Lower leg skin (tissue), 4 donors: ENCODE data around the gene ABTB2. TPM values are rescaled to one million over a fixed set of nuclear protein-coding genes. Genes with fewer than 3 reads are reported as not detected.

ENCODE experiments used
- DNase-seq, 2 donors: peaks; one replicate each; pipeline ENCODE4 v3.0.0-alpha.2; 2019; ENCODE audit warnings: low spot score in 2 of 2
- H3K4me3 ChIP-seq: fragments of 200-600 bp; sonication (generic); 2 replicates; pipeline ENCODE4 v1.5.1; 2017; ENCODE audit warnings: mild to moderate bottlenecking, low read depth; ENCODE audit not compliant: poor library complexity, severe bottlenecking
- POLR2A ChIP-seq, 2 donors: fragments of 450-650 bp; IDR thresholded peaks; one replicate each; pipeline ENCODE4 v1.6.1; 2016 to 2017; ENCODE audit warnings: antibody characterized with exemption in 2 of 2, mild to moderate bottlenecking in 1 of 2, moderate library complexity in 1 of 2
- WGBS, 2 donors: methylation state at CpG; one replicate each; pipeline ENCODE4 v1.1.5; 2018; 5-methylcytosine and 5-hydroxymethylcytosine counted together
- intact Hi-C: fragments of 100-400 bp; cut with DNase I; formaldehyde crosslinking; loops from one replicate; pipeline ENCODE4 v1.15.0; 2023; ENCODE audit warnings: low total_unique reads
- total RNA-seq, 4 donors: library from RNA; depleted of rRNA; stranded (reverse); fragments of >200 nt; gene quantifications; one replicate each; pipeline ENCODE4 v1.1.0, GENCODE V29; 2016
- TF ChIP-seq, protein P1 (sequence below), 3 donors: fragments of 450-650 bp; IDR thresholded peaks; one replicate each; pipeline ENCODE4 v1.5.1; 2016; ENCODE audit warnings: antibody characterized with exemption in 3 of 3, mild to moderate bottlenecking in 3 of 3, moderate library complexity in 2 of 3

Gene ABTB2
- total RNA-seq, 4 donors from 2014 or later, result 6.1 to 24.2 (median 11.1) TPM

DNA sequence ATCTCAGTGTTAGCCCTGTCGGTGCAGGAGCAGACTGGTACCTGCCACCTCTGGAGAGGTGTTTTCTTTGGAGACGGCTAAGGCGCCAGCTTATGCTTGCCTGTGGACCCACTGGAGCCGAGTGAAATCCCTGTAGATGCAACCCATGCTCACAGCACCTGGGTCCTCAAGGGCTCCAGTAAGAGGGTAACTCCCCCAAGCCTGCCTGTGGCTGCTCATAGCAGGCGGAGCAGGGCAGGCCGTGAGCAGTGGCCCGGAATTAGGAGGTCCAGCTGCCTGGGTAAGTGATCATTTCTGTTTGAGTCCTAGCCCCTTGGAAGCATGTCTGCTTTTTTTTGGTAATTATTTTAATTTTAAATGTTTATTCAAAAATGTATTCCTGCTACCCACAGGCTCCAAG, 208.5 kb downstream of the ABTB2 start:
- intact Hi-C loops, result no loop called here
- no peak for TF ChIP-seq POLR2A (IDR thresholded peaks at IDR 0.05)
- TF ChIP-seq, protein P1, sequence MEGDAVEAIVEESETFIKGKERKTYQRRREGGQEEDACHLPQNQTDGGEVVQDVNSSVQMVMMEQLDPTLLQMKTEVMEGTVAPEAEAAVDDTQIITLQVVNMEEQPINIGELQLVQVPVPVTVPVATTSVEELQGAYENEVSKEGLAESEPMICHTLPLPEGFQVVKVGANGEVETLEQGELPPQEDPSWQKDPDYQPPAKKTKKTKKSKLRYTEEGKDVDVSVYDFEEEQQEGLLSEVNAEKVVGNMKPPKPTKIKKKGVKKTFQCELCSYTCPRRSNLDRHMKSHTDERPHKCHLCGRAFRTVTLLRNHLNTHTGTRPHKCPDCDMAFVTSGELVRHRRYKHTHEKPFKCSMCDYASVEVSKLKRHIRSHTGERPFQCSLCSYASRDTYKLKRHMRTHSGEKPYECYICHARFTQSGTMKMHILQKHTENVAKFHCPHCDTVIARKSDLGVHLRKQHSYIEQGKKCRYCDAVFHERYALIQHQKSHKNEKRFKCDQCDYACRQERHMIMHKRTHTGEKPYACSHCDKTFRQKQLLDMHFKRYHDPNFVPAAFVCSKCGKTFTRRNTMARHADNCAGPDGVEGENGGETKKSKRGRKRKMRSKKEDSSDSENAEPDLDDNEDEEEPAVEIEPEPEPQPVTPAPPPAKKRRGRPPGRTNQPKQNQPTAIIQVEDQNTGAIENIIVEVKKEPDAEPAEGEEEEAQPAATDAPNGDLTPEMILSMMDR (IDR thresholded peaks at IDR 0.05), result no peak
- no peak overlapping the region for H3K4me3 ChIP-seq
- DNase-seq, result no peak
- 91 to 94% methylated on average over 7 of the region's 7 CpGs for WGBS, 2 donors

DNA sequence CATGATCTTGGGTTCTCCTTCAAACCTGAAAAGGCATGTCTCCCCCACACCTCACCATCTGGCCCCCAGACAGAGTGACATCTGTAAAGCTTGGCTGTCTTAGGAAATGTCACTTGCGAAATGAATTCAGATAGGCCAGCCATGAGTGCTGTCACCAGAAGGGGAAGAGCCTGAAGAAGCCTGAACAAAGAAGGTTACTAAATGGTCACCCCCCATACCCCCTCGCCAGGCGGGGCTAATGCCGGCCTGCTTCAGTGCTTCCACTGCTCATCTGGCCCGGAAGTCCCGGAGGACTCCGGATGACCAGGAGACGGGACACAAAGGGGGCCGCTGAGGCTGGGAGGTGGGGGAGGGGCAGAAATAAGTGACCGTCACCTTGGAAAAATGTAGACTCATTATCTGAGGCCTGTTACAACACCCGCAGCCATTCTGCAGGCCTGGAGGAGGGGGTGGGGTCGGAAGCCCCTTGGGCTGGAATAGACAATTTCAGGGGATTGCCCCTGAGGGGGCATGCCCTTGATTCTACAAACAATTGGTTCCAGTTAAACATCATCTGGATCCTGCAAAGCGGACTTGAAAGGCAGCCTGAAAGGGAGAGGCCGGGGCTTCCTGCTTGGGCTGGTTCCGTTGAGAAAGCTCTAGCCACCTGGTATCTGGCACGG, 209.2 kb downstream of the ABTB2 start:
- H3K4me3 ChIP-seq, result no peak overlapping the region
- TF ChIP-seq POLR2A (IDR thresholded peaks at IDR 0.05), result no peak
- TF ChIP-seq, protein P1 (IDR thresholded peaks at IDR 0.05), result no peak
- no peak for DNase-seq
- intact Hi-C loops, result no loop called here
- 91 to 92% methylated on average over 16 of the region's 16 CpGs for WGBS, 2 donors

DNA sequence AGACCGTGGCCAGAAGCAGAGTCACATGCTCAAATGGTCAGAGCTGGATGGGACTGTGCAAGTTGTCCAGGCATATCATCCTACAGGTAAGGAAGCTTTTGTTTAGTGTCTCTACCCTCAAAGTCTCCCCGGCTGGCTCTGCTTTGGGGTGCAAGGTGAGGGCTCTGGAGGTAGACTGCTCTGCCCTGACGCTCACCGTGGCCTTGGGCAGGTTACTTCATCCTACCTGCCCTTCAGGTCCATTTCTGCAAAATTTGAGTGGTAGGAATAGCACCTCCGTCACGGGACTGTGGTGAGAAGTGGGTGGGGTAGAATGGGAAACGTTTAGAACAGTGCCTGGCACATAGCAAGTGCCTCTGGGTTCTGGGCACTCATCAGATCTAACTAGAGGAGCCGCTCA, 210.2 kb downstream of the ABTB2 start:
- WGBS, 2 donors, result 67 to 82% methylated on average over 8 of the region's 8 CpGs
- DNase-seq, result no peak
- intact Hi-C loops, result no loop called here
- H3K4me3 ChIP-seq, result no peak overlapping the region
- TF ChIP-seq, protein P1 (IDR thresholded peaks at IDR 0.05), result no peak
- TF ChIP-seq POLR2A (IDR thresholded peaks at IDR 0.05), result no peak

DNA sequence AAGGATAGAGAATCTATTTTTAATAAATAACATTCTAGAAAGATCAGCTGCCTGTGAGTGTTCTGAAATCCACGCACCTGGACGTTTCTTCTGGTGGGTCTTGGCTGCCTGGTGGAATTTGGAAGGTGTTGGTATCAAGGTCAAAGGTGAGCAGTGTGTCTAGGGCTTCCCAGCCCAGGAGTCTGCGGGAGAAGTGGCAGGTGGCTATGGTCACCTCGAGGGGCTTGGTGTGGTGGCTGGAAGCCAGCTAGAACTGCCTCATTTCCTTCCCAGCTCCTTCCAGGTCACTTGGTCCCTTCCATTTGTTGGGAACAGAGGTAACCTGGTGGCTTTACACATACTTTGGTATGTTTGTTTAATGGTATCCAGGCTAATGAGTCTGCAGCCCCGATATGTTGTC, 210.9 kb downstream of the ABTB2 start:
- no peak overlapping the region for H3K4me3 ChIP-seq
- DNase-seq, result no peak
- TF ChIP-seq, protein P1 (IDR thresholded peaks at IDR 0.05), result no peak
- no peak for TF ChIP-seq POLR2A (IDR thresholded peaks at IDR 0.05)
- intact Hi-C loops, result no loop called here
- 80 to 82% methylated on average over 5 of the region's 5 CpGs for WGBS, 2 donors

DNA sequence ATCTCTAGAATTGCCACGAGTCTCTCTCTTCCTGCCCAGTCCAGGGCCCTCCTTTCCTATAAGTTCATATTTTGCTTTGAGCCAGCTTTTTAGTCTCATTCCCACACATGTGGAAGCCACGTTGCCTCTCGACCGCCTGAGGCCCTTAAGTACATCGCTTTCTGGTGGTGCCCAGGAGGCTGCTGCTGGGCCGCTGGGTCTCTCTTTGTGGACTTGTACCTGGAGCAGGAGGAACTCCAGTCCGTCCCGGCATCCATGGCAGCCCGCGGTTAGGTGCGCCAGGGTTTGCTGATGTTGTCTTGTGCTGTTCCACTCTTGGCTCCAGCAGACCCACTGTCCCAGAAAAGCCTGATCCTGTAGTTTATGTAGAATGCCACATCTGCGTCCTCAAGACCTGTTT, 211.4 kb downstream of the ABTB2 start:
- no peak for DNase-seq
- no peak overlapping the region for H3K4me3 ChIP-seq
- intact Hi-C loops, result no loop called here
- 88 to 89% methylated on average over 12 of the region's 12 CpGs for WGBS, 2 donors
- no peak for TF ChIP-seq POLR2A (IDR thresholded peaks at IDR 0.05)
- TF ChIP-seq, protein P1 (IDR thresholded peaks at IDR 0.05), result no peak

DNA sequence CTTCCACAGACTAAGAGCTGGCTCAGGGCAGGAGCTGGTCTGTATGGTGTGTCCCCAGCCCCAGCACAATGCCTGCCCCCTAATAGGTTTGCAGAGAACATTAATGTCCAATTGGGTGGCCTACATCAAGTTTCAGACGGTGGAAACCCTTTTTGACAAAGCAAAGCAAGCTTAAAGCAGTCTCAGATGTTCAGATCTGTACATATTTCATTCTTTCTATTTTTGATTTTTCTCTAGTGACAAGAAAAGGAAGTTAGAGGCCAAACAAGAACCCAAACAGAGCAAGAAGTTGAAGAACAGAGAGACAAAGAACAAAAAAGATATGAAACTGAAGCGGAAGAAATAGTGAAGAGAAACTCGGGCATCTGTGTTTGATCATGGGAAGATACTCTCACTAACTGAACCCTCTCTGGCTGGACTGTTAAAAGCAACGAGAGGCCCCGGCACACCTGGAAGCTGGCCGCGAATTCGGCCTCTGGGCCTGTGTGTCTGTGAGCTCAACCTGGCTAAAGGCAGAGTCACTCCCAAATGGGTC, 211.9 kb downstream of the ABTB2 start:
- 63 to 79% methylated on average over 8 of the region's 8 CpGs for WGBS, 2 donors
- no peak for DNase-seq
- intact Hi-C loops, result no loop called here
- no peak for TF ChIP-seq POLR2A (IDR thresholded peaks at IDR 0.05)
- TF ChIP-seq, protein P1 (IDR thresholded peaks at IDR 0.05), result no peak
- no peak overlapping the region for H3K4me3 ChIP-seq
